ENCODE measurements around the gene AP4B1.

Gene AP4B1

DNA sequence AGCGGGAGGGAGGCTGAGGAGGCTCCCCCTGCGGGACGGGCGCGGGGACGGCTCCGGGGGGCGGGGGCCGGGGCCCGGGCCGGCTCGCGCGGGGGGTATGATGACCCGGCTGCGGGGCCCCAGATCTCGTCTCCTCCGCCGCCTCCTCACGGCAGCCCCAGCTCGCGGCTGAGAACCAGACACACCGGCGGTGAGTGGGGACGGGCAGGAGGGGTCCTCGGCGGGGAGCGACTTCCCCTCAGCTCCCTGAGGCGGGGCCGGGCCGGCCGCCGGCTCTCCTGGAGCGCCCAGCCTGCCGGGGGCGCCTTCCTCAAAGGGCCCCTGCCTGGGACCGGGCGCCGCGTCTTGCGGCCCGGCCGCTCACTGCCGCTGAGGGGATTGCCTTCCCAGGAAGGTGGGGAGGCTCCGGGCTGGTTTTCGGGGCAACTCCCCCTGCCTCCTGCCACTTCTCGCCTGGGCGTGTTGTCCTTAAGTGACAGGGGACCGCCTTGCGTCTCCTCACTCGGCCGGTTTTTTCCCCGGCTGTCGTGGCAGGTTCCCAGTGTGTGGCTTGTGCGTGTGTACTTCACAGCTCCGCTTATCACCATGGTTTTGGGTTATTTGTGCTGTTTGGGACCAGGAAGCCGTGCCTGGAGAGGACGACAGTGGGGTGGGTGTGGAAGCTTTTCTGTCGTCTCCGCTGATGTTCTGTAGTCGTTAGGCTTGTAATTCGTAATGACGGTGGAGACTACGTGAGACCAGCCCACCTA lies 25.3 kb upstream of the AP4B1 start:
- peak; percentile 52 for DNase-seq

- peak; percentile 93 for DNase-seq
These were observed 24.5 kb upstream of the AP4B1 start, which contains the start of gene HIPK1 for GRCh38 chr1:113928941-113929749. Gene HIPK1, plus strand, starts transcription at chr1:113929324.

DNA sequence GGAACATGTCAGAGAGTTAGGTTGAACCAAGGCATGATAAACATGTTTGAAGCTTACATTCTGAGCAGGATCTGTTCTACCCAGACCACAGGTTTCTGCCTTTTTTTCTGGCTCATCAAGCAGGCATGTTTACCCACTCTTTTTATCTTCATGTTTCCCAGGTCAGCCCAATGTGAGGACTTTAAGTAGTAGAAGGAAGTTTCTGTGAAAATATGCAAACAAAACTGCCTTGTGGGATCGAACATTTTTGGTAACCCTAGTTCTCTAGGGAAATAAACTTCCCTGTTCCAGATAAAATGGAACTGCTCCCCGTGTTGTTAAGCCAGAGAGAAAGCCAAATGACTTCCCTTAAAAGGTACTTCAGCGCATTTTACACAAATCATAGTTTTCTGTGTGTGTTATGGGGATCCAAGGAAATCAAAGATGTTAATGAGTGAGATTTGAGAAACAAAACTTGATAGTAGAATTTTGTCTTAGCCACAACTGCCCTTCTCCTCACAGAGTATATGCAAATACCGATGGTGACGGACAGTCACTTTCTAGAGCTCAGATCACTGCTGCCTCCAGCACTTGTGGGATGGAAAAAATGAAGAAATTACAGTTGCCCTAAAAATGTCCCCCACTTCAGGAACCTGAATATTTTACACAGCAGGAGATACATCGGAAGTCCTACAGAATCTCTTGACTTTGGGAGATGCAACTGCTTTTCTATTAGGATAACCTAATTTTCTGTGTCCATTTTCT lies 23.8 kb upstream of the AP4B1 start:
- no peak for DNase-seq

- no peak for DNase-seq
These were observed 19.9 kb upstream of the AP4B1 start for GRCh38 chr1:113924473-113924872.

DNA sequence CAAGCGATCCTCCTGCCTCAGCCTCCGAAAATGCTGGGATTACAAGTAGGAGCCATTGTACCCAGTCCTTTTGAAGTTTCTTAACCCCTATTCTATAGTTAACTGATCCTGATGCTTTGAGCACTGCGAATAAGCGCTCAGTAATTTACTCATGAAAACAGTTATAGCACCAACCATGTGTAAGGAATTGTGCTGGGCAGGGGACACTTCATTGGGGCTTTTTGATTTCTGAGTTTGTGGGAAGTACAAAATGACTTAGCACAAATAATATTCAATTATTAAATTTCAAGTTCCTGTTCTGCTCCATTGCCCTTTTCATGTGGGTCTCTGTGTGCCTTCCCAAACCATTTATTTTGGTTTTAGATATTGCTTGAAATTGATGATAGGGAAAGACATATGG lies 18.4 kb upstream of the AP4B1 start:
- no peak for DNase-seq

GRCh38 chr1:113918243-113918642 lies 13.6 kb upstream of the AP4B1 start:
- DNase-seq: no peak

- DNase-seq: no peak
These were observed 12.9 kb upstream of the AP4B1 start for GRCh38 chr1:113917400-113918082.

GRCh38 chr1:113916974-113917373 lies 12.4 kb upstream of the AP4B1 start:
- DNase-seq: no peak

- no peak for DNase-seq
These were observed 9.5 kb upstream of the AP4B1 start for GRCh38 chr1:113913887-113914664.

DNA sequence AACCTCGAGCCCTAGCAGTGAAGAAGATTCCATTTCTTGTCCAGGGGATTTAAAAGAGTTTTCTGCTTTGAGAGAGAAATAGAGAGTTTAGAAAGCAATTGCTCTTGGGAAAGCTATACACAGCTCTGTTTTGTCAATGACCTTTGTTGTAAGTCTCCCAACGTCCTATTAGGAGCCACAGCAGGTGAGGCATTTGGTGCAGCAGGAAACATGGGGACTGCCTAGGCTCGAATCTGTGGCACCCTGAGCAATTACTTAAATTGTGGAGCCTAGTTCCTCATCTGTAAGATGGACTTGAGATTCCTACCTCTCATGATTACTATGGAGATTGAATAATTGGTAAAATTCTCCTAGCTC lies 8.7 kb upstream of the AP4B1 start:
- DNase-seq: no peak

DNA sequence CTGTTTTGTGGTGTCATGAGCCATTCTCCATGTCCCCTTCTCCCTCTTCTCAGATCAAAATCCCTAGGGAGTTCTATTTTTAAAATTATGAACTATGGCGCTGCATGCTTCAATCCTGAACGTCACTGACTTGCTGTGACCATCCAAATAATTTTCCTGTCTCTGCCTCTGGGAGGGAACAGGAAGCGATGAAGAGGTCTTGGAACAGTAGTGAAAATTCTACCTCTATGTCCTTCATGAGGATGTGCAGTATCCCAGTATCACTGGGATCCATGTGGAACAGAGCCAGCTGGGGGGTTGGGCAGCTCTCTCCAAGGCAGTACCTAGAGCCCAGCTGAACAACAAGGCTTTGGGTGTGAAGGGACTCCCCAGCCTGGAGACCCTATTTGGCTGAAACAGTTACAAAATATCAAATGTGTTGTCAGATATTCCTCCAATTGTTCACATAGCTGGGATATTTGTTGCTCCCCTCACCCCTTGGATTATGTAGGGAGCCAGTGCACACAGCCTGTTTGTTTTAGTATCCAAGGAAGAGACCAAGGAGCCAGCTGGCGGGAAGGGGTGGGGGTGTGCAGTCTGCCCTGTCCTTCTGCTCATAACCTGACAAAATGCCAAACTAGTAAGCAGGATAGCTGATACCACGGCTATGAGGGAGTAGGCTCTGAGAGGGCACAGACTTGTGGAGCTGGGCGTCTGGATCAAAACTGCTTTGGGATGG lies 8.2 kb upstream of the AP4B1 start:
- DNase-seq: no peak

- no peak for DNase-seq
These were observed 849 bp upstream of the AP4B1 start for GRCh38 chr1:113905435-113905861.

- no peak for DNase-seq
These were observed 316 bp downstream of the AP4B1 start for GRCh38 chr1:113904293-113904673.

GRCh38 chr1:113903501-113904292 lies 902 bp downstream of the AP4B1 start:
- DNase-seq: peak; percentile 15

GRCh38 chr1:113901191-113901590 lies 3.4 kb downstream of the AP4B1 start:
- no peak for DNase-seq

DNA sequence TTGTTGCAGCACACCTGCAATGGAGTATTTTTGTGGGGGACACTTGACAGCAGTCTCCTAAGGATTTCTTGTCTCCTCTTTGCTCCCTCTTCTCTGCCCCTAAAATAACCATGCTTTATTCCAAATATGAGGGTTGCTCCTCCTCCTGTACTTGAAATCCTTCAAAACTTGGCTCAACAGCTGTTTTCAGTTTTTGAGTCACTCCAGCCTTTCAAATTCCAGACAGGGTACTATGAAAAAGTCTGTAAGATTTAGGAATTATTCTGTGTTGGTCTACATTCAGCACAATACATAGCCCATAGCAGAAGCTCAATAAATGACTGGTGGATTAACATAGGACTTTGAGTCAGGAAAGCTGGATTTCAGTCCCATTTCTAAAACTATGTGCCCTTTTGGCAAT lies 5.5 kb downstream of the AP4B1 start:
- no peak for DNase-seq

- no peak for DNase-seq
These were observed 6.3 kb downstream of the AP4B1 start for GRCh38 chr1:113898241-113898814.

GRCh38 chr1:113895961-113896360 lies 8.6 kb downstream of the AP4B1 start:
- no peak for DNase-seq

GRCh38 chr1:113895098-113895497 lies 9.5 kb downstream of the AP4B1 start:
- no peak for DNase-seq

GRCh38 chr1:113893267-113893666 lies 11.3 kb downstream of the AP4B1 start:
- no peak for DNase-seq

Measured in activated CD8-positive, alpha-beta memory T cell treated with anti-CD3 and anti-CD28 coated beads, Interleukin-2, amount 50 U/mL, for 4 hours (primary cell).